SK-N-SH treated with all-trans-retinoic acid at 6 μM for 48 hours (cell line): Measurements from ENCODE around the gene RECK.

Source experiments
- ATAC-seq: fragments of 200-7000 bp; cut with Tn5 transposase; 3 replicates; pipeline ENCODE4 v1.9.1; 2020; ENCODE audit warnings: mild to moderate bottlenecking, moderate library complexity
- ARNTL ChIP-seq: fragments of 450-650 bp; formaldehyde crosslinking; IDR thresholded peaks from 2 replicates; pipeline ENCODE4 v1.5.0; 2020; ENCODE audit warnings: low read depth, mild to moderate bottlenecking, moderate library complexity, borderline replicate concordance
- BACH2 ChIP-seq: fragments of 250-450 bp; sonication (Bioruptor Pico); IDR thresholded peaks from 2 replicates; pipeline ENCODE4 v1.9.0; 2021; ENCODE audit warnings: mild to moderate bottlenecking, borderline replicate concordance
- CREB5 ChIP-seq: fragments of 250-450 bp; sonication (Bioruptor Pico); IDR thresholded peaks from 2 replicates; pipeline ENCODE4 v1.5.1; 2020; ENCODE audit warnings: low read depth, mild to moderate bottlenecking, moderate library complexity
- CSDC2 ChIP-seq: fragments of 250-450 bp; sonication (Bioruptor Pico); IDR thresholded peaks from 2 replicates; pipeline ENCODE4 v1.5.0; 2020; ENCODE audit warnings: mild to moderate bottlenecking, moderate library complexity
- CSRNP3 ChIP-seq: fragments of 250-450 bp; sonication (Bioruptor Pico); IDR thresholded peaks from 2 replicates; pipeline ENCODE4 v1.5.1; 2021; ENCODE audit warnings: mild to moderate bottlenecking, moderate library complexity
- ESRRG ChIP-seq: fragments of 250-450 bp; sonication (Bioruptor Pico); IDR thresholded peaks from 2 replicates; pipeline ENCODE4 v1.6.1; 2021; ENCODE audit warnings: mild to moderate bottlenecking
- GLIS3 ChIP-seq: fragments of 250-450 bp; sonication (Bioruptor Pico); IDR thresholded peaks from 2 replicates; pipeline ENCODE4 v1.5.0; 2020; ENCODE audit warnings: mild to moderate bottlenecking, moderate library complexity
- ISL1 ChIP-seq: fragments of 250-450 bp; sonication (Bioruptor Pico); IDR thresholded peaks from 2 replicates; pipeline ENCODE4 v2.1.2; 2022; ENCODE audit warnings: mild to moderate bottlenecking, moderate library complexity
- OSR1 ChIP-seq: fragments of 250-450 bp; sonication (Bioruptor Pico); IDR thresholded peaks from 2 replicates; pipeline ENCODE4 v1.8.0; 2022; ENCODE audit warnings: moderate library complexity, mild to moderate bottlenecking, inconsistent platforms
- PPARA ChIP-seq: fragments of 250-450 bp; sonication (Bioruptor Pico); IDR thresholded peaks from 2 replicates; pipeline ENCODE4 v1.5.0; 2020; ENCODE audit warnings: mild to moderate bottlenecking, borderline replicate concordance
- RARB ChIP-seq: fragments of 250-450 bp; sonication (Bioruptor Pico); IDR thresholded peaks from 2 replicates; pipeline ENCODE4 v1.8.0; 2021; ENCODE audit warnings: mild to moderate bottlenecking, moderate library complexity
- SNAI2 ChIP-seq: fragments of 250-450 bp; sonication (Bioruptor Pico); IDR thresholded peaks from 2 replicates; pipeline ENCODE4 v1.5.0; 2020; ENCODE audit warnings: mild to moderate bottlenecking, moderate library complexity
- TCF4 ChIP-seq: fragments of 250-450 bp; sonication (Bioruptor Pico); IDR thresholded peaks from 2 replicates; pipeline ENCODE4 v1.8.0; 2021; ENCODE audit warnings: mild to moderate bottlenecking, moderate library complexity, borderline replicate concordance
- TOX ChIP-seq: fragments of 250-450 bp; sonication (Bioruptor Pico); IDR thresholded peaks from 2 replicates; pipeline ENCODE4 v1.8.0; 2021; ENCODE audit warnings: mild to moderate bottlenecking, moderate library complexity, borderline replicate concordance
- TSHZ2 ChIP-seq: fragments of 250-450 bp; sonication (Bioruptor Pico); IDR thresholded peaks from 2 replicates; pipeline ENCODE4 v1.5.0; 2020; ENCODE audit warnings: mild to moderate bottlenecking, moderate library complexity
- ZC3H10 ChIP-seq: fragments of 250-450 bp; sonication (Bioruptor Pico); IDR thresholded peaks from 2 replicates; pipeline ENCODE4 v1.5.1; 2021; ENCODE audit warnings: mild to moderate bottlenecking, moderate library complexity
- ZFP3 ChIP-seq: fragments of 250-450 bp; sonication (Bioruptor Pico); IDR thresholded peaks from 2 replicates; pipeline ENCODE4 v1.5.0; 2020; ENCODE audit warnings: mild to moderate bottlenecking, moderate library complexity
- ZFP30 ChIP-seq: fragments of 450-650 bp; formaldehyde crosslinking; IDR thresholded peaks from 2 replicates; pipeline ENCODE4 v1.5.0; 2022; ENCODE audit warnings: mild to moderate bottlenecking, moderate library complexity
- ZNF565 ChIP-seq: fragments of 450-650 bp; formaldehyde crosslinking; conservative IDR thresholded peaks from 2 replicates; pipeline ENCODE4 v1.5.0; 2020; ENCODE audit warnings: low read depth, mild to moderate bottlenecking, moderate library complexity
- ZNF70 ChIP-seq: fragments of 450-650 bp; formaldehyde crosslinking; IDR thresholded peaks from 2 replicates; pipeline ENCODE4 v1.5.0; 2020; ENCODE audit warnings: mild to moderate bottlenecking, moderate library complexity
- ZNF8 ChIP-seq: fragments of 450-650 bp; formaldehyde crosslinking; IDR thresholded peaks from 2 replicates; pipeline ENCODE4 v1.5.0; 2020; ENCODE audit warnings: mild to moderate bottlenecking, moderate library complexity
- TF ChIP-seq, protein P1 (sequence below): fragments of 250-450 bp; sonication (Bioruptor Pico); IDR thresholded peaks from 2 replicates; pipeline ENCODE4 v1.8.0; 2020; ENCODE audit warnings: mild to moderate bottlenecking, moderate library complexity, borderline replicate concordance
- TF ChIP-seq, protein P2 (sequence below): fragments of 250-450 bp; sonication (Bioruptor Pico); IDR thresholded peaks from 2 replicates; pipeline ENCODE4 v1.8.0; 2021; ENCODE audit warnings: low read depth, mild to moderate bottlenecking, moderate library complexity, borderline replicate concordance

RECK gene

DNA sequence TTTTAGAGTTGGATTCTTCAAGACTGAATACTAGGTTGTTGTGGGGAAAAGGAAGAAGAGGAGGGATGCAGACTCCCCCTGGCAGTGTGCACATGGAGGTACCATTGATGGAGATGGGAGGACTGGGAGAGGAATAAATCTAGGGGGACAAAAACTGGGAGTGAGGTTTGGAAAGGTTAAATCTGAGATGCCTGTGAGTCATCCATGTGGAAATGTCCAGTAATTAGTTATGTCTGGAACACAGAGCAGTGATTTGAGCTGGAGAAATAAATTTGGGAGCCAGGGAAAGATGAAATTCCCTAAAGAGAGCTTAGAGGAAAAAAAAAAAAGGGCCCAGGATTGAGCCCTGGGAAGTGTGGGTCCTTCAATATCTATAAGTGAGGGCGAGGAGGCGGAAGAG, 124.5 kb downstream of the RECK start:
- no peak; the same call in 2 of the 3 replicates for ATAC-seq
- no peak for TF ChIP-seq OSR1 (CRISPR knock-in tag)
- no peak for TF ChIP-seq ZFP30 (CRISPR knock-in tag)
- no peak for TF ChIP-seq PPARA (CRISPR knock-in tag)
- TF ChIP-seq TOX (CRISPR knock-in tag), result no peak
- no peak for TF ChIP-seq ZNF8 (CRISPR knock-in tag)
- TF ChIP-seq ARNTL (CRISPR knock-in tag), result no peak
- TF ChIP-seq ZNF70 (CRISPR knock-in tag), result no peak

- ATAC-seq, result no peak
- no peak for TF ChIP-seq CSDC2 (CRISPR knock-in tag)
- TF ChIP-seq CSRNP3 (CRISPR knock-in tag), result no peak
- TF ChIP-seq GLIS3 (CRISPR knock-in tag), result no peak
- TF ChIP-seq ZNF70 (CRISPR knock-in tag), result no peak
- TF ChIP-seq ZFP3 (CRISPR knock-in tag), result no peak
- no peak for TF ChIP-seq CREB5 (CRISPR knock-in tag)
- TF ChIP-seq PPARA (CRISPR knock-in tag), result no peak
- TF ChIP-seq OSR1 (CRISPR knock-in tag), result no peak
- TF ChIP-seq ESRRG (CRISPR knock-in tag), result no peak
- TF ChIP-seq TCF4 (CRISPR knock-in tag), result no peak
- TF ChIP-seq BACH2 (CRISPR knock-in tag), result no peak
- no peak for TF ChIP-seq ZC3H10 (CRISPR knock-in tag)
- no peak for TF ChIP-seq ZNF565 (CRISPR knock-in tag)
- TF ChIP-seq, protein P1, sequence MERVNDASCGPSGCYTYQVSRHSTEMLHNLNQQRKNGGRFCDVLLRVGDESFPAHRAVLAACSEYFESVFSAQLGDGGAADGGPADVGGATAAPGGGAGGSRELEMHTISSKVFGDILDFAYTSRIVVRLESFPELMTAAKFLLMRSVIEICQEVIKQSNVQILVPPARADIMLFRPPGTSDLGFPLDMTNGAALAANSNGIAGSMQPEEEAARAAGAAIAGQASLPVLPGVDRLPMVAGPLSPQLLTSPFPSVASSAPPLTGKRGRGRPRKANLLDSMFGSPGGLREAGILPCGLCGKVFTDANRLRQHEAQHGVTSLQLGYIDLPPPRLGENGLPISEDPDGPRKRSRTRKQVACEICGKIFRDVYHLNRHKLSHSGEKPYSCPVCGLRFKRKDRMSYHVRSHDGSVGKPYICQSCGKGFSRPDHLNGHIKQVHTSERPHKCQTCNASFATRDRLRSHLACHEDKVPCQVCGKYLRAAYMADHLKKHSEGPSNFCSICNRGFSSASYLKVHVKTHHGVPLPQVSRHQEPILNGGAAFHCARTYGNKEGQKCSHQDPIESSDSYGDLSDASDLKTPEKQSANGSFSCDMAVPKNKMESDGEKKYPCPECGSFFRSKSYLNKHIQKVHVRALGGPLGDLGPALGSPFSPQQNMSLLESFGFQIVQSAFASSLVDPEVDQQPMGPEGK (CRISPR knock-in tag), result no peak
- TF ChIP-seq RARB (CRISPR knock-in tag), result no peak
Observed at GRCh38 chr9:36162211-36162738, 125.6 kb downstream of the RECK start.

DNA sequence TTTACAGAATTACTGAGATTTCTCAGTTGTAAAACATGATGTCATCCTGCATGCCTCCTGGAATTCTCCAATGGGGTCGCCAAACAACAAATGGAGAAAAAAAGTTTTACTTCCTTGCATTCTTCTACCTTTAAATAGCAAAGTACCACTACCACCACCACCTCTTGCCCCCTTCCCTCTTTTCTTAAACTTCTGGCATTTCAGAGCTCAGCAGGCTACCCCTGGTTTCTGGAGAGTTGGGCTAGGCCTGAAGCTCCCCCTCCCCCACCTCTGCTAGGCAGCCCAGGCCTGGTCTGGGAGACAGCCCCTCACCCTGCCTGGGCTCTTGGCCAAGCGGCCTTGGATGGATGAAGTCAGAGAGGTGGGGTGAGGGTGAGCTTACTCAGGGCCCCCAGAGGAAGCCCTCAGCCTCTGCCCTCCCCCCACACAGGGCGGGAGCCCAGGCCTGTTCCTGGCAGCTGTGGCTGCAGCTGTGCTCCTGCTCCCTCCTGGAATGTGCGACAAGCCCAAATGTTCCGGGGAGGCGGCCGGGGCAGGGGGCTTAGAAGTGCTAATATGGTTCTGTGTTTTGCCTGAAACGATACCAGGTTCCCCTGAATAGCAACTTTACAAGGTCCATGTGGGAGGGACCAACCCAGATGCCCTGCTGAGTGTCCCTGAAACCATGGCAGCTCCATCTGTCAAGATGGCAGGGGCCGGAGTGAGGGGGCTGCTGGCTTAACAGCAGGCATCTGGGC, 126.5 kb downstream of the RECK start:
- peak; percentile 41 for ATAC-seq
- TF ChIP-seq TOX (CRISPR knock-in tag), result no peak
- 0 out of 2 replicates have a peak, but pooled peaks have one; percentile 10 for TF ChIP-seq ZNF565 (CRISPR knock-in tag)
- 0 out of 2 replicates have a peak, but pooled peaks have one; percentile 6 for TF ChIP-seq BACH2 (CRISPR knock-in tag)
- no peak for TF ChIP-seq RARB (CRISPR knock-in tag)
- no peak for TF ChIP-seq OSR1 (CRISPR knock-in tag)
- peak; percentile 66; the same call in 1 of the 2 replicates for TF ChIP-seq TCF4 (CRISPR knock-in tag)
- peak; percentile 65 for TF ChIP-seq TSHZ2 (CRISPR knock-in tag)
- TF ChIP-seq, protein P2, sequence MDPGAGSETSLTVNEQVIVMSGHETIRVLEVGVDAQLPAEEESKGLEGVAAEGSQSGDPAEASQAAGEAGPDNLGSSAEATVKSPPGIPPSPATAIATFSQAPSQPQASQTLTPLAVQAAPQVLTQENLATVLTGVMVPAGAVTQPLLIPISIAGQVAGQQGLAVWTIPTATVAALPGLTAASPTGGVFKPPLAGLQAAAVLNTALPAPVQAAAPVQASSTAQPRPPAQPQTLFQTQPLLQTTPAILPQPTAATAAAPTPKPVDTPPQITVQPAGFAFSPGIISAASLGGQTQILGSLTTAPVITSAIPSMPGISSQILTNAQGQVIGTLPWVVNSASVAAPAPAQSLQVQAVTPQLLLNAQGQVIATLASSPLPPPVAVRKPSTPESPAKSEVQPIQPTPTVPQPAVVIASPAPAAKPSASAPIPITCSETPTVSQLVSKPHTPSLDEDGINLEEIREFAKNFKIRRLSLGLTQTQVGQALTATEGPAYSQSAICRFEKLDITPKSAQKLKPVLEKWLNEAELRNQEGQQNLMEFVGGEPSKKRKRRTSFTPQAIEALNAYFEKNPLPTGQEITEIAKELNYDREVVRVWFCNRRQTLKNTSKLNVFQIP (CRISPR knock-in tag), result no peak
- TF ChIP-seq CREB5 (CRISPR knock-in tag), result peak; percentile 52; the same call in 1 of the 2 replicates
- 0 out of 2 replicates have a peak, but pooled peaks have one; percentile 17 for TF ChIP-seq SNAI2
- TF ChIP-seq, protein P1 (CRISPR knock-in tag), result peak; percentile 64; the same call in 1 of the 2 replicates
- peak; percentile 23; the same call in 1 of the 2 replicates for TF ChIP-seq GLIS3 (CRISPR knock-in tag)
- peak; percentile 14; the same call in 1 of the 2 replicates for TF ChIP-seq ISL1 (CRISPR knock-in tag)
- 0 out of 2 replicates have a peak, but pooled peaks have one; percentile 46 for TF ChIP-seq CSDC2 (CRISPR knock-in tag)
